ENCODE measurements around the gene LYZ.

LYZ gene

DNA sequence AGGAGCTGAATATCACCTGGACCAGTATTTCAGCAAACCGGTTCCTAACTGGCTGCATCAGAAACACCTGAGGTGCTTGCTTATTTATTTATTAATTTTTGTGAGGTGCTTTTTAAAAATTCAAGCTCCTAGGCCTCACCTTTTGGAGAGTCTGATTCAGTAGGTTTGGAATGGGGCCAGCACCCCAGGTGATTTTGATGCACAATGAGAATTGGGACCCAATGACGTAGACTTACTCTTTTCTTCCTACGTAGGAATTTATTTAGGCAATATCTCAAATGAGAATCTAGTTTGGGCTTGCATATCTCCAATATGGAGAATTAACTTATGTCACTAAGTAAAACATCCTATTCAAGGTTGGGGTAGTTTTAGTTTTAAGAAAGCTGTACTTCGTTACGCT, 18.6 kb downstream of the LYZ start:
- Histone ChIP-seq H3K27ac (replicated peaks) (no peak overlapping the region), H3K27me3 (ENCODE audit: insufficient read depth, poor library complexity, severe bottlenecking) (no peaks in the 10 kb centered on the region), H3K4me3 (replicated peaks; ENCODE audit: insufficient read depth, low read length) (no peak overlapping the region)
- DNase-seq (ENCODE audit: low read depth in 1 of 2, low spot score in 1 of 2) = no peak
- TF ChIP-seq GABPA (IDR thresholded peaks at IDR 0.05; ENCODE audit: low read depth) (no peak), POLR2AphosphoS5 (IDR thresholded peaks at IDR 0.05; ENCODE audit: low read depth) (no peak), SPI1 (IDR thresholded peaks at IDR 0.05; ENCODE audit: borderline replicate concordance, low read depth) (no peak)
- TF ChIP-seq, protein P1, sequence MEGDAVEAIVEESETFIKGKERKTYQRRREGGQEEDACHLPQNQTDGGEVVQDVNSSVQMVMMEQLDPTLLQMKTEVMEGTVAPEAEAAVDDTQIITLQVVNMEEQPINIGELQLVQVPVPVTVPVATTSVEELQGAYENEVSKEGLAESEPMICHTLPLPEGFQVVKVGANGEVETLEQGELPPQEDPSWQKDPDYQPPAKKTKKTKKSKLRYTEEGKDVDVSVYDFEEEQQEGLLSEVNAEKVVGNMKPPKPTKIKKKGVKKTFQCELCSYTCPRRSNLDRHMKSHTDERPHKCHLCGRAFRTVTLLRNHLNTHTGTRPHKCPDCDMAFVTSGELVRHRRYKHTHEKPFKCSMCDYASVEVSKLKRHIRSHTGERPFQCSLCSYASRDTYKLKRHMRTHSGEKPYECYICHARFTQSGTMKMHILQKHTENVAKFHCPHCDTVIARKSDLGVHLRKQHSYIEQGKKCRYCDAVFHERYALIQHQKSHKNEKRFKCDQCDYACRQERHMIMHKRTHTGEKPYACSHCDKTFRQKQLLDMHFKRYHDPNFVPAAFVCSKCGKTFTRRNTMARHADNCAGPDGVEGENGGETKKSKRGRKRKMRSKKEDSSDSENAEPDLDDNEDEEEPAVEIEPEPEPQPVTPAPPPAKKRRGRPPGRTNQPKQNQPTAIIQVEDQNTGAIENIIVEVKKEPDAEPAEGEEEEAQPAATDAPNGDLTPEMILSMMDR (IDR thresholded peaks at IDR 0.05; ENCODE audit: insufficient read depth, low read length) = no peak
- TF ChIP-seq, protein P2, sequence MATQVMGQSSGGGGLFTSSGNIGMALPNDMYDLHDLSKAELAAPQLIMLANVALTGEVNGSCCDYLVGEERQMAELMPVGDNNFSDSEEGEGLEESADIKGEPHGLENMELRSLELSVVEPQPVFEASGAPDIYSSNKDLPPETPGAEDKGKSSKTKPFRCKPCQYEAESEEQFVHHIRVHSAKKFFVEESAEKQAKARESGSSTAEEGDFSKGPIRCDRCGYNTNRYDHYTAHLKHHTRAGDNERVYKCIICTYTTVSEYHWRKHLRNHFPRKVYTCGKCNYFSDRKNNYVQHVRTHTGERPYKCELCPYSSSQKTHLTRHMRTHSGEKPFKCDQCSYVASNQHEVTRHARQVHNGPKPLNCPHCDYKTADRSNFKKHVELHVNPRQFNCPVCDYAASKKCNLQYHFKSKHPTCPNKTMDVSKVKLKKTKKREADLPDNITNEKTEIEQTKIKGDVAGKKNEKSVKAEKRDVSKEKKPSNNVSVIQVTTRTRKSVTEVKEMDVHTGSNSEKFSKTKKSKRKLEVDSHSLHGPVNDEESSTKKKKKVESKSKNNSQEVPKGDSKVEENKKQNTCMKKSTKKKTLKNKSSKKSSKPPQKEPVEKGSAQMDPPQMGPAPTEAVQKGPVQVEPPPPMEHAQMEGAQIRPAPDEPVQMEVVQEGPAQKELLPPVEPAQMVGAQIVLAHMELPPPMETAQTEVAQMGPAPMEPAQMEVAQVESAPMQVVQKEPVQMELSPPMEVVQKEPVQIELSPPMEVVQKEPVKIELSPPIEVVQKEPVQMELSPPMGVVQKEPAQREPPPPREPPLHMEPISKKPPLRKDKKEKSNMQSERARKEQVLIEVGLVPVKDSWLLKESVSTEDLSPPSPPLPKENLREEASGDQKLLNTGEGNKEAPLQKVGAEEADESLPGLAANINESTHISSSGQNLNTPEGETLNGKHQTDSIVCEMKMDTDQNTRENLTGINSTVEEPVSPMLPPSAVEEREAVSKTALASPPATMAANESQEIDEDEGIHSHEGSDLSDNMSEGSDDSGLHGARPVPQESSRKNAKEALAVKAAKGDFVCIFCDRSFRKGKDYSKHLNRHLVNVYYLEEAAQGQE (IDR thresholded peaks at IDR 0.05; ENCODE audit: insufficient replicate concordance, low read depth) = no peak

DNA sequence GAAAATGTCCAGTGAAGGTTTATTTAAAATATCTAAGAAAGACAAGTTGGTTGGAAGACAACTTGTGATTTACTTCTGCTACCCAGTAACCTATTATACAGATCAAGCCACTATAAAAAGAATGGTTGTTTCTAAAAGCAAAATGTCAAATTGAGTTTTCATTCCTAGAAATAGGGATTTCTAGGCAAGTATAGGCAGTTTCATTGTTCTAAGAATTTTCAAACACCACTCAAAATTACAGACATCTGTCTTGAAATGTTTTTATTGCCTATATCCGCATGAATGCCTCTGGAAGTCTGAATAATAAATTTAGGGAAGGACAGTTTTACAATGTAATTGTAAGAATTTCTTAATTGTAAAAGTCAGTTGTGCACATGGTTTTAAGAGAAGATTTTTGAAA, 20.0 kb downstream of the LYZ start:
- Histone ChIP-seq H3K27me3 (ENCODE audit: insufficient read depth, poor library complexity, severe bottlenecking) (no peaks in the 10 kb centered on the region), H3K4me3 (replicated peaks; ENCODE audit: insufficient read depth, low read length) (no peak overlapping the region), H3K27ac (replicated peaks) (no peak overlapping the region)
- TF ChIP-seq, protein P2 (IDR thresholded peaks at IDR 0.05; ENCODE audit: insufficient replicate concordance, low read depth) = no peak
- TF ChIP-seq GABPA (IDR thresholded peaks at IDR 0.05; ENCODE audit: low read depth) = no peak
- no peak for TF ChIP-seq SPI1 (IDR thresholded peaks at IDR 0.05; ENCODE audit: borderline replicate concordance, low read depth)
- no peak for TF ChIP-seq POLR2AphosphoS5 (IDR thresholded peaks at IDR 0.05; ENCODE audit: low read depth)
- TF ChIP-seq, protein P1 (IDR thresholded peaks at IDR 0.05; ENCODE audit: insufficient read depth, low read length) = no peak
- no peak for DNase-seq (ENCODE audit: low read depth in 1 of 2, low spot score in 1 of 2)

DNA sequence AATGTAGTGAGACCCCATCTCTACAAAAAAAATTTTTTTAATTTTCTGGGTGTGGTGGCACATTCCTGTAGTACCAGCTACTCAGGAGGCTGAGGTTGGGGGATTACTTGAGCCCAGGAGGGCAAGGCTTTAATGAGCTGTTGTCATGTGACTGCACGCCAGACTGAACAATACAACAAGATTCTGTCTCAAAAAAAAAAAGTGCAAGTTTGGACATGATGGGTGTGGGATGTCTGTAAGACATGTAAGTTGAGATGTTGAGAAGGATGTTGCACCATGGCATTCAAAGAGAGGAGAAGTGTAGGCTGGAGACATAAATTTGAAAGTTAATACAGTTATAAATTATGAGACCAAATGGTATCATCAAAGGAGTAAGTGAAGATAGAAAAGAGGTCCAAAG, 34.9 kb downstream of the LYZ start:
- DNase-seq (ENCODE audit: low read depth in 1 of 2, low spot score in 1 of 2) = no peak
- no peak overlapping the region for H3K27ac ChIP-seq (replicated peaks)

More for the DNA sequence above, 34.9 kb downstream of the LYZ start:
- no peaks in the 10 kb centered on the region for H3K27me3 ChIP-seq (ENCODE audit: insufficient read depth, poor library complexity, severe bottlenecking)
- H3K4me3 ChIP-seq (replicated peaks; ENCODE audit: insufficient read depth, low read length) = no peak overlapping the region
- TF ChIP-seq, protein P2 (IDR thresholded peaks at IDR 0.05; ENCODE audit: insufficient replicate concordance, low read depth) = no peak
- TF ChIP-seq POLR2AphosphoS5 (IDR thresholded peaks at IDR 0.05; ENCODE audit: low read depth) = no peak
- TF ChIP-seq, protein P1 (IDR thresholded peaks at IDR 0.05; ENCODE audit: insufficient read depth, low read length) = no peak
